ENCODE data around the gene WSCD2. TPM values are rescaled to one million over a fixed set of nuclear protein-coding genes. Genes with fewer than 3 reads are reported as not detected.

WSCD2 gene
- total RNA-seq, 4 donors from 2014 or later, result 6.7 TPM; not detected in 3

GRCh38 chr12:108097160-108097911 lies 31.8 kb upstream of the WSCD2 start:
- Histone ChIP-seq H3K9me3 (no peaks in the 10 kb centered on the region), H3K36me3 (no peaks in the 10 kb centered on the region), H3K27ac (no peak overlapping the region), H3K4me1 (no peaks in the 10 kb centered on the region), H3K4me3 (no peak overlapping the region), H3K27me3 (no peaks in the 10 kb centered on the region)
- DNase-seq, result no peak
- TF ChIP-seq POLR2A (IDR thresholded peaks at IDR 0.05), result no peak
- no peak for TF ChIP-seq CTCF (IDR thresholded peaks at IDR 0.05)

GRCh38 chr12:108098374-108098773 lies 30.7 kb upstream of the WSCD2 start:
- Histone ChIP-seq H3K9me3 (no peaks in the 10 kb centered on the region), H3K27me3 (no peaks in the 10 kb centered on the region), H3K27ac (no peak overlapping the region), H3K4me1 (no peaks in the 10 kb centered on the region), H3K36me3 (no peaks in the 10 kb centered on the region), H3K4me3 (no peak overlapping the region)
- DNase-seq, result no peak
- TF ChIP-seq POLR2A (IDR thresholded peaks at IDR 0.05) (no peak), CTCF (IDR thresholded peaks at IDR 0.05) (no peak)

- no peaks in the 10 kb centered on the region for H3K9me3 ChIP-seq
- no peaks in the 10 kb centered on the region for H3K27me3 ChIP-seq
- H3K36me3 ChIP-seq, result no peaks in the 10 kb centered on the region
- no peak overlapping the region for H3K27ac ChIP-seq
- H3K4me1 ChIP-seq, result no peaks in the 10 kb centered on the region
- TF ChIP-seq POLR2A (IDR thresholded peaks at IDR 0.05) (no peak), CTCF (IDR thresholded peaks at IDR 0.05) (peak in 4 of 6 experiments; percentile 3 to 15 (median 14))
- DNase-seq, result no peak
- no peak overlapping the region for H3K4me3 ChIP-seq
Measured at GRCh38 chr12:108099073-108099472, 30.0 kb upstream of the WSCD2 start.

GRCh38 chr12:108099778-108100489 lies 29.2 kb upstream of the WSCD2 start:
- Histone ChIP-seq H3K4me3 (no peak overlapping the region), H3K9me3 (no peaks in the 10 kb centered on the region), H3K27me3 (no peaks in the 10 kb centered on the region), H3K36me3 (no peaks in the 10 kb centered on the region), H3K4me1 (no peaks in the 10 kb centered on the region), H3K27ac (no peak overlapping the region)
- TF ChIP-seq CTCF (IDR thresholded peaks at IDR 0.05) (no peak), POLR2A (IDR thresholded peaks at IDR 0.05) (no peak)
- DNase-seq, result no peak

- no peak for DNase-seq
- no peak overlapping the region for H3K4me3 ChIP-seq
- H3K4me1 ChIP-seq, result no peaks in the 10 kb centered on the region
- no peak overlapping the region for H3K27ac ChIP-seq
- H3K36me3 ChIP-seq, result no peaks in the 10 kb centered on the region
- TF ChIP-seq POLR2A (IDR thresholded peaks at IDR 0.05) (no peak), CTCF (IDR thresholded peaks at IDR 0.05) (no peak)
- H3K9me3 ChIP-seq, result no peaks in the 10 kb centered on the region
- H3K27me3 ChIP-seq, result no peaks in the 10 kb centered on the region
Measured at GRCh38 chr12:108101605-108102175, 27.4 kb upstream of the WSCD2 start.

All from Peyer's patch (tissue), 4 donors.